SK-MEL-5 (cell line): Measurements from ENCODE around the gene CRACR2B. TPM values are rescaled to one million over a fixed set of nuclear protein-coding genes. Genes with fewer than 3 reads are reported as not detected.

ENCODE experiments used
- DNase-seq: peaks from one replicate; pipeline ENCODE4 v3.0.0-alpha.2; 2016; ENCODE audit warnings: low read depth, low spot score
- in situ Hi-C: cut with HindIII; loops from 2 replicates; pipeline ENCODE4 v1.10.0; 2016; ENCODE audit warnings: low sequenced_read_pairs, high pct_unique_total_duplicates, low pct_unique_long_range_greater_than_20kb
- total RNA-seq: library from RNA; depleted of rRNA; stranded (reverse); fragments of >200 nt; shearing (Covaris generic); gene quantifications from 2 replicates; pipeline ENCODE4 v1.2.3, GENCODE V29; 2014

The CRACR2B gene
- total RNA-seq, 1 experiment from 2014 or later, result not detected

GRCh38 chr11:820655-821511 is 6.8 kb upstream of the CRACR2B start:
- DNase-seq, result no peak
- in situ Hi-C loops, result no loop called here

- DNase-seq, result no peak
- in situ Hi-C loops, result no loop called here
These were observed 6.0 kb upstream of the CRACR2B start for GRCh38 chr11:821512-822371.

GRCh38 chr11:823441-824291 is 4.1 kb upstream of the CRACR2B start:
- DNase-seq, result no peak
- in situ Hi-C loops, result no loop called here

GRCh38 chr11:824292-824880 is 3.3 kb upstream of the CRACR2B start:
- DNase-seq, result no peak
- in situ Hi-C loops, result no loop called here

GRCh38 chr11:824942-825341 is 2.8 kb upstream of the CRACR2B start:
- DNase-seq, result no peak
- in situ Hi-C loops, result no loop called here

- DNase-seq, result no peak
- in situ Hi-C loops, result no loop called here
These were observed 2.1 kb upstream of the CRACR2B start for GRCh38 chr11:825366-826226.

GRCh38 chr11:826227-826621 is 1.5 kb upstream of the CRACR2B start:
- no peak for DNase-seq
- in situ Hi-C loops, result no loop called here

- no peak for DNase-seq
These were observed 928 bp upstream of the CRACR2B start for GRCh38 chr11:826836-827145.

GRCh38 chr11:827146-827896 is 398 bp upstream of the CRACR2B start:
- no peak for DNase-seq
- in situ Hi-C loops, result no loop called here

More at GRCh38 chr11:826836-827145, 928 bp upstream of the CRACR2B start:
- in situ Hi-C loops, result no loop called here

GRCh38 chr11:828506-829175 is 922 bp downstream of the CRACR2B start:
- in situ Hi-C loops, result no loop called here
- DNase-seq, result no peak

- in situ Hi-C loops, result no loop called here
- no peak for DNase-seq
These were observed 1.6 kb downstream of the CRACR2B start for GRCh38 chr11:829176-829846.

GRCh38 chr11:829847-830294 is 2.2 kb downstream of the CRACR2B start:
- in situ Hi-C loops, result no loop called here
- DNase-seq, result no peak

- in situ Hi-C loops, result no loop called here
These were observed 2.8 kb downstream of the CRACR2B start for GRCh38 chr11:830295-831117.

GRCh38 chr11:831118-831864 is 3.6 kb downstream of the CRACR2B start:
- DNase-seq, result no peak
- in situ Hi-C loops, result no loop called here

More at GRCh38 chr11:830295-831117, 2.8 kb downstream of the CRACR2B start:
- DNase-seq, result no peak
